ENCODE measurements around the gene KIF5C. TPM values are rescaled to one million over a fixed set of nuclear protein-coding genes. Genes with fewer than 3 reads are reported as not detected.

KIF5C gene
- total RNA-seq, 1 donor from 2014 or later = 63.3 TPM

- no peak for DNase-seq (ENCODE audit: low read depth, low spot score)
- Mint-ChIP-seq H3K27ac (ENCODE audit: unreplicated experiment) (no peak overlapping the region), H3K4me1 (no peaks in the 10 kb centered on the region), H3K36me3 (ENCODE audit: low read depth) (no peaks in the 10 kb centered on the region), H3K27me3 (ENCODE audit: low read depth) (no peaks in the 10 kb centered on the region), H3K9me3 (peaks cover 3% of the 10 kb centered on the region), H3K4me3 (no peak overlapping the region)
- no peak for TF ChIP-seq CTCF (conservative IDR thresholded peaks at IDR 0.05)
Observed at GRCh38 chr2:149068996-149069888, 194.2 kb downstream of the KIF5C start.

GRCh38 chr2:149070681-149071320, 195.8 kb downstream of the KIF5C start:
- H3K27ac Mint-ChIP-seq (ENCODE audit: unreplicated experiment) = no peak overlapping the region
- peaks cover 3% of the 10 kb centered on the region for H3K9me3 Mint-ChIP-seq
- TF ChIP-seq CTCF (conservative IDR thresholded peaks at IDR 0.05) = no peak
- no peak for DNase-seq (ENCODE audit: low read depth, low spot score)
- H3K4me1 Mint-ChIP-seq = peaks cover 3% of the 10 kb centered on the region
- no peak overlapping the region for H3K4me3 Mint-ChIP-seq
- H3K36me3 Mint-ChIP-seq (ENCODE audit: low read depth) = no peaks in the 10 kb centered on the region
- no peaks in the 10 kb centered on the region for H3K27me3 Mint-ChIP-seq (ENCODE audit: low read depth)

- Mint-ChIP-seq H3K4me3 (no peak overlapping the region), H3K27ac (ENCODE audit: unreplicated experiment) (no peak overlapping the region), H3K4me1 (peaks cover 24% of the 10 kb centered on the region), H3K36me3 (ENCODE audit: low read depth) (no peaks in the 10 kb centered on the region), H3K9me3 (no peaks in the 10 kb centered on the region), H3K27me3 (ENCODE audit: low read depth) (no peaks in the 10 kb centered on the region)
- no peak for DNase-seq (ENCODE audit: low read depth, low spot score)
- TF ChIP-seq CTCF (conservative IDR thresholded peaks at IDR 0.05) = no peak
Observed at GRCh38 chr2:149075105-149075504, 200.1 kb downstream of the KIF5C start.

- no peaks in the 10 kb centered on the region for H3K36me3 Mint-ChIP-seq (ENCODE audit: low read depth)
- H3K4me3 Mint-ChIP-seq = no peak overlapping the region
- no peak for TF ChIP-seq CTCF (conservative IDR thresholded peaks at IDR 0.05)
- no peaks in the 10 kb centered on the region for H3K9me3 Mint-ChIP-seq
- DNase-seq (ENCODE audit: low read depth, low spot score) = no peak
- no peaks in the 10 kb centered on the region for H3K27me3 Mint-ChIP-seq (ENCODE audit: low read depth)
- no peak overlapping the region for H3K27ac Mint-ChIP-seq (ENCODE audit: unreplicated experiment)
- peaks cover 26% of the 10 kb centered on the region for H3K4me1 Mint-ChIP-seq
Observed at GRCh38 chr2:149075853-149076252, 200.8 kb downstream of the KIF5C start.

Other genes with a start within 250 kb of the KIF5C start
- gene EPC2, start 230.5 kb upstream of the KIF5C start, total RNA-seq = 31.6 and 35.3 TPM in 2 replicates
- not detected in 2 replicates for gene LYPD6B, start 163.5 kb downstream of the KIF5C start, total RNA-seq

All from neural crest cell (in vitro differentiated cells).